Astrocyte of the hippocampus (primary cell): ENCODE data around the gene OTOP3.

ENCODE experiments used
- DNase-seq: peaks from one replicate; pipeline ENCODE4 v3.0.0; 2011; ENCODE audit warnings: low read depth, low spot score

Gene OTOP3

GRCh38 chr17:74917430-74917829 is 18.3 kb upstream of the OTOP3 start:
- DNase-seq, result no peak

- no peak for DNase-seq
Observed at GRCh38 chr17:74918906-74919305, 16.8 kb upstream of the OTOP3 start.

- no peak for DNase-seq
Observed at GRCh38 chr17:74919440-74920305, 16.0 kb upstream of the OTOP3 start.

- DNase-seq, result no peak
Observed at GRCh38 chr17:74920306-74920620, 15.4 kb upstream of the OTOP3 start.

GRCh38 chr17:74920642-74921025 is 15.1 kb upstream of the OTOP3 start:
- no peak for DNase-seq

GRCh38 chr17:74921026-74921681 is 14.5 kb upstream of the OTOP3 start:
- DNase-seq, result no peak

- no peak for DNase-seq
Observed at GRCh38 chr17:74921769-74922168, 13.9 kb upstream of the OTOP3 start.

GRCh38 chr17:74922172-74922571 is 13.5 kb upstream of the OTOP3 start:
- no peak for DNase-seq

GRCh38 chr17:74922694-74923537 is 12.8 kb upstream of the OTOP3 start, which contains the start of gene USH1G:
USH1G (minus strand) TSS chr17:74923255; CDS start chr17:74923073, 182 bp downstream.
- peak; percentile 27 for DNase-seq

GRCh38 chr17:74923538-74924249 is 12.0 kb upstream of the OTOP3 start:
- DNase-seq, result peak; percentile 59

GRCh38 chr17:74924250-74924948 is 11.3 kb upstream of the OTOP3 start, which contains the start of gene OTOP2:
OTOP2 (plus strand) TSS chr17:74924273; CDS start chr17:74924633, 360 bp downstream.
- no peak for DNase-seq

GRCh38 chr17:74925242-74925641 is 10.5 kb upstream of the OTOP3 start:
- no peak for DNase-seq

GRCh38 chr17:74928786-74929185 is 6.9 kb upstream of the OTOP3 start:
- no peak for DNase-seq

- no peak for DNase-seq
Observed at GRCh38 chr17:74930535-74931036, 5.1 kb upstream of the OTOP3 start.

- DNase-seq, result no peak
Observed at GRCh38 chr17:74935048-74935447, 650 bp upstream of the OTOP3 start.

GRCh38 chr17:74936470-74936799 is 737 bp downstream of the OTOP3 start:
- no peak for DNase-seq

GRCh38 chr17:74937064-74938051 is 1.7 kb downstream of the OTOP3 start:
- DNase-seq, result peak; percentile 34

- DNase-seq, result no peak
Observed at GRCh38 chr17:74938194-74938950, 2.7 kb downstream of the OTOP3 start.

- no peak for DNase-seq
Observed at GRCh38 chr17:74939534-74939933, 3.8 kb downstream of the OTOP3 start.
